Measurements from ENCODE around the gene UNC5C.

GRCh38 chr4:95371476-95372224, 177.1 kb downstream of the UNC5C start:
- TF ChIP-seq, protein P1, sequence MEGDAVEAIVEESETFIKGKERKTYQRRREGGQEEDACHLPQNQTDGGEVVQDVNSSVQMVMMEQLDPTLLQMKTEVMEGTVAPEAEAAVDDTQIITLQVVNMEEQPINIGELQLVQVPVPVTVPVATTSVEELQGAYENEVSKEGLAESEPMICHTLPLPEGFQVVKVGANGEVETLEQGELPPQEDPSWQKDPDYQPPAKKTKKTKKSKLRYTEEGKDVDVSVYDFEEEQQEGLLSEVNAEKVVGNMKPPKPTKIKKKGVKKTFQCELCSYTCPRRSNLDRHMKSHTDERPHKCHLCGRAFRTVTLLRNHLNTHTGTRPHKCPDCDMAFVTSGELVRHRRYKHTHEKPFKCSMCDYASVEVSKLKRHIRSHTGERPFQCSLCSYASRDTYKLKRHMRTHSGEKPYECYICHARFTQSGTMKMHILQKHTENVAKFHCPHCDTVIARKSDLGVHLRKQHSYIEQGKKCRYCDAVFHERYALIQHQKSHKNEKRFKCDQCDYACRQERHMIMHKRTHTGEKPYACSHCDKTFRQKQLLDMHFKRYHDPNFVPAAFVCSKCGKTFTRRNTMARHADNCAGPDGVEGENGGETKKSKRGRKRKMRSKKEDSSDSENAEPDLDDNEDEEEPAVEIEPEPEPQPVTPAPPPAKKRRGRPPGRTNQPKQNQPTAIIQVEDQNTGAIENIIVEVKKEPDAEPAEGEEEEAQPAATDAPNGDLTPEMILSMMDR (IDR thresholded peaks at IDR 0.05): no peak
- TF ChIP-seq POLR2AphosphoS5 (IDR thresholded peaks at IDR 0.05; ENCODE audit: insufficient read depth in 1 of 2, low read depth in 1 of 2): no peak

All from vagina (tissue), 2 donors.